Measurements from ENCODE around the gene CACNG6. TPM values are rescaled to one million over a fixed set of nuclear protein-coding genes. Genes with fewer than 3 reads are reported as not detected.
A peak's percentile ranks its signal among the peaks of the same experiment; 100 is the strongest.

The CACNG6 gene
- total RNA-seq, 1 experiment from 2014 or later, result 2.5 TPM

GRCh38 chr19:53992815-53993214, 1.4 kb downstream of the CACNG6 start:
- Mint-ChIP-seq H3K4me3 (peak overlapping the region; percentile 68; the same call in 1 of the 2 replicates), H3K9me3 (no peaks in the 10 kb centered on the region), H3K27me3 (ENCODE audit: low read depth) (peaks cover 61% of the 10 kb centered on the region), H3K27ac (no peak overlapping the region), H3K4me1 (peaks cover 22% of the 10 kb centered on the region), H3K36me3 (no peaks in the 10 kb centered on the region)
- TF ChIP-seq ZNF425 (CRISPR knock-in tag; conservative IDR thresholded peaks at IDR 0.05) (no peak), PRRX2 (CRISPR knock-in tag; IDR thresholded peaks at IDR 0.05) (no peak), NR2C2 (CRISPR knock-in tag; IDR thresholded peaks at IDR 0.05) (no peak), ZNF317 (CRISPR knock-in tag; IDR thresholded peaks at IDR 0.05; ENCODE audit: borderline replicate concordance, low read depth) (no peak), PREB (CRISPR knock-in tag; IDR thresholded peaks at IDR 0.05; ENCODE audit: borderline replicate concordance) (no peak)
- DNase-seq (ENCODE audit: low spot score), result no peak
- ATAC-seq, result no peak
- CTCF ChIA-PET, result interaction anchor here (0.5 to 2.7 kb wide), 7 partner anchors 31 to 200 kb away, joined by 3 to 10 read pairs (median 3); no protein-coding TSS in a partner anchor
- POLR2A ChIA-PET, result interaction anchor here (1.8 kb wide), 1 partner anchor 12 kb away, joined by 5 read pairs; no protein-coding TSS in a partner anchor

- ATAC-seq (no peak), DNase-seq (ENCODE audit: low spot score) (no peak)
- Mint-ChIP-seq H3K4me3 (no peak overlapping the region), H3K9me3 (no peaks in the 10 kb centered on the region), H3K27me3 (ENCODE audit: low read depth) (peaks cover 67% of the 10 kb centered on the region), H3K36me3 (no peaks in the 10 kb centered on the region), H3K4me1 (peaks cover 27% of the 10 kb centered on the region), H3K27ac (no peak overlapping the region)
- POLR2A ChIA-PET, result interaction anchor here (1.8 kb wide), 1 partner anchor 13 kb away, joined by 5 read pairs; no protein-coding TSS in a partner anchor
- CTCF ChIA-PET, result interaction anchor here (0.5 to 2.7 kb wide), 7 partner anchors 30 to 200 kb away, joined by 3 to 10 read pairs (median 3); no protein-coding TSS in a partner anchor
- no peak for TF ChIP-seq ZNF425 (CRISPR knock-in tag; conservative IDR thresholded peaks at IDR 0.05)
- TF ChIP-seq TEAD4 (CRISPR knock-in tag; IDR thresholded peaks at IDR 0.05), result no peak
- no peak for TF ChIP-seq GRHL2 (CRISPR knock-in tag; IDR thresholded peaks at IDR 0.05; ENCODE audit: insufficient replicate concordance, severe bottlenecking)
- TF ChIP-seq HMGXB4 (CRISPR knock-in tag; IDR thresholded peaks at IDR 0.05), result no peak
- TF ChIP-seq PREB (CRISPR knock-in tag; IDR thresholded peaks at IDR 0.05; ENCODE audit: borderline replicate concordance), result no peak
- TF ChIP-seq EMX1 (CRISPR knock-in tag; IDR thresholded peaks at IDR 0.05), result no peak
- no peak for TF ChIP-seq AR (CRISPR knock-in tag; IDR thresholded peaks at IDR 0.05)
- no peak for TF ChIP-seq ZBTB43 (CRISPR knock-in tag; IDR thresholded peaks at IDR 0.05)
These were observed 2.0 kb downstream of the CACNG6 start for GRCh38 chr19:53993448-53993847.
